GM13977 (cell line): ENCODE measurements around the gene KLHL36.
A peak's percentile ranks its signal among the peaks of the same experiment; 100 is the strongest.

Source experiments
- DNase-seq: peaks from one replicate; pipeline ENCODE4 v3.0.0; 2012; ENCODE audit warnings: low spot score
- CTCF ChIP-seq: IDR thresholded peaks from 2 replicates; pipeline ENCODE4 v1.5.1; 2012; ENCODE audit warnings: mild to moderate bottlenecking, control low read depth; ENCODE audit not compliant: insufficient read depth; ENCODE audit errors: extremely low read depth, missing control alignments
- in situ Hi-C: fragments of 300-500 bp; cut with MboI; formaldehyde crosslinking; loops from one replicate; pipeline ENCODE4 v1.12.0; 2022; ENCODE audit warnings: low sequenced_read_pairs, low pct_unique_long_range_greater_than_20kb, mixed read lengths, inconsistent platforms; ENCODE audit not compliant: unreplicated experiment

Gene KLHL36

GRCh38 chr16:84663433-84664101, 15.3 kb downstream of the KLHL36 start:
- in situ Hi-C loops = no loop called here
- no peak for TF ChIP-seq CTCF
- peak; percentile 58 for DNase-seq

- TF ChIP-seq CTCF = no peak
- in situ Hi-C loops = no loop called here
- DNase-seq = no peak
Measured at GRCh38 chr16:84665359-84665758, 17.0 kb downstream of the KLHL36 start.

GRCh38 chr16:84665843-84666242, 17.5 kb downstream of the KLHL36 start:
- in situ Hi-C loops = no loop called here
- DNase-seq = no peak
- no peak for TF ChIP-seq CTCF

- no peak for DNase-seq
- no peak for TF ChIP-seq CTCF
Measured at GRCh38 chr16:84667600-84668309, 19.4 kb downstream of the KLHL36 start.

GRCh38 chr16:84670063-84670462, 21.8 kb downstream of the KLHL36 start:
- no peak for DNase-seq
- no peak for TF ChIP-seq CTCF
- in situ Hi-C loops = no loop called here

More at GRCh38 chr16:84667600-84668309, 19.4 kb downstream of the KLHL36 start:
- in situ Hi-C loops = no loop called here

- peak; percentile 94 for TF ChIP-seq CTCF
- in situ Hi-C loops = no loop called here
- peak; percentile 86 for DNase-seq
Measured at GRCh38 chr16:84672276-84673202, 24.2 kb downstream of the KLHL36 start.
